Measurements from ENCODE around the gene ZNF335.

- TF ChIP-seq CTCF (IDR thresholded peaks at IDR 0.05) (no peak), EZH2 (IDR thresholded peaks at IDR 0.05) (no peak)
Observed at GRCh38 chr20:45943613-45944012, 28.4 kb downstream of the ZNF335 start.
